BE2C (cell line): Measurements from ENCODE around the gene HS3ST5.

Experiments used
- DNase-seq: peaks from one replicate; pipeline ENCODE4 v3.0.0-alpha.2; 2020
- H3K27me3 ChIP-seq: fragments of 250-450 bp; sonication (Bioruptor Pico); 2 replicates; pipeline ENCODE4 v1.5.1; 2020; ENCODE audit warnings: mild to moderate bottlenecking
- H3K36me3 ChIP-seq: fragments of 250-450 bp; sonication (Bioruptor Pico); 2 replicates; pipeline ENCODE4 v1.5.1; 2020; ENCODE audit warnings: mild to moderate bottlenecking
- H3K4me1 ChIP-seq: fragments of 250-450 bp; sonication (Bioruptor Pico); 2 replicates; pipeline ENCODE4 v1.5.1; 2020
- H3K4me3 ChIP-seq: 2 replicates; pipeline ENCODE4 v1.5.1; 2011; ENCODE audit warnings: low read depth, low read length
- H3K9me3 ChIP-seq: fragments of 250-450 bp; sonication (Bioruptor Pico); 2 replicates; pipeline ENCODE4 v1.5.1; 2020
- TF ChIP-seq, protein P1 (sequence below): IDR thresholded peaks from 2 replicates; pipeline ENCODE4 v1.5.1; 2012; ENCODE audit warnings: mild to moderate bottlenecking, low read depth, low read length

Gene HS3ST5

DNA sequence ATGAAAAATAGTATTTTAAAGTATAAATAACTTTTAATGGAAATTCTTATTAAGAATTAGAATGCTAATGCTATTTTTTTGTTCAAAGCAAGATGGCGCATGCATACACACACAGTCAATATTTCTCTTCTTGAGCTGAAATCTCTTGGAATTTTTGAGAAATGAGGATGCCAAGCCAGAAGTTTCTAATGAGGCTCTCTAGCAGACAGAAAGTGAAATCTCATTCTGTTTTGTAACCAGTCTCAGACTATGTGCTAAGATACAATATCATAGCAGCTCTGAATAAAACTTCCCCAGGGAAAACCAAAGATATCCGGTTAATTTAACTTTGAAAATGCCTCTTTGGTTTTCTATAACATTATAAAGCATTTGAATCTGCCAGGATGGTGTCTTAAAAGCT lies 274.7 kb downstream of the HS3ST5 start:
- no peaks in the 10 kb centered on the region for H3K9me3 ChIP-seq
- DNase-seq: no peak

DNA sequence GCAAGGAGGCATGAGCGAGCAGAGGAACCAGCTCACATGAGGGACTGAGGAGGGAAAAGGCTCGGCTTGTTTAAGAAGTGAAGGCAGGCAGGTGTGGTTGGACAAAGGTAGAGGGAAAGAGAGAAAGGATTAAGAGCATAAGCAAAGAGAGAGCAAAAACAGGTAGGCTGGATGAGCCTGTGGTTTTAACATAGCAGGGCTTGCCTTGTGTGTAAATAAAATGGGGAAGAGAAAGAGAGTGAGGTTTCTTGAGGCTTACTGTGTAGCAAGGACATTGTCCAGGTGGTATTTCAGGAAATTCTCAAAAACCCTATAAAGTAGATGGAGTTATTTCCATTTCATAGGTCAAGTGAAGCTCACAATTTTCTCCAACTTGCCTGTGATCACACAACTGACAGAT lies 278.0 kb downstream of the HS3ST5 start:
- Histone ChIP-seq H3K9me3 (no peaks in the 10 kb centered on the region), H3K36me3 (peaks cover 6% of the 10 kb centered on the region), H3K4me3 (no peak overlapping the region), H3K4me1 (no peaks in the 10 kb centered on the region), H3K27me3 (no peaks in the 10 kb centered on the region)
- no peak for DNase-seq
- TF ChIP-seq, protein P1, sequence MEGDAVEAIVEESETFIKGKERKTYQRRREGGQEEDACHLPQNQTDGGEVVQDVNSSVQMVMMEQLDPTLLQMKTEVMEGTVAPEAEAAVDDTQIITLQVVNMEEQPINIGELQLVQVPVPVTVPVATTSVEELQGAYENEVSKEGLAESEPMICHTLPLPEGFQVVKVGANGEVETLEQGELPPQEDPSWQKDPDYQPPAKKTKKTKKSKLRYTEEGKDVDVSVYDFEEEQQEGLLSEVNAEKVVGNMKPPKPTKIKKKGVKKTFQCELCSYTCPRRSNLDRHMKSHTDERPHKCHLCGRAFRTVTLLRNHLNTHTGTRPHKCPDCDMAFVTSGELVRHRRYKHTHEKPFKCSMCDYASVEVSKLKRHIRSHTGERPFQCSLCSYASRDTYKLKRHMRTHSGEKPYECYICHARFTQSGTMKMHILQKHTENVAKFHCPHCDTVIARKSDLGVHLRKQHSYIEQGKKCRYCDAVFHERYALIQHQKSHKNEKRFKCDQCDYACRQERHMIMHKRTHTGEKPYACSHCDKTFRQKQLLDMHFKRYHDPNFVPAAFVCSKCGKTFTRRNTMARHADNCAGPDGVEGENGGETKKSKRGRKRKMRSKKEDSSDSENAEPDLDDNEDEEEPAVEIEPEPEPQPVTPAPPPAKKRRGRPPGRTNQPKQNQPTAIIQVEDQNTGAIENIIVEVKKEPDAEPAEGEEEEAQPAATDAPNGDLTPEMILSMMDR: no peak

More for the DNA sequence above, 274.7 kb downstream of the HS3ST5 start:
- no peaks in the 10 kb centered on the region for H3K36me3 ChIP-seq
- TF ChIP-seq, protein P1: no peak
- no peak overlapping the region for H3K4me3 ChIP-seq
- H3K27me3 ChIP-seq: no peaks in the 10 kb centered on the region
- H3K4me1 ChIP-seq: no peaks in the 10 kb centered on the region

DNA sequence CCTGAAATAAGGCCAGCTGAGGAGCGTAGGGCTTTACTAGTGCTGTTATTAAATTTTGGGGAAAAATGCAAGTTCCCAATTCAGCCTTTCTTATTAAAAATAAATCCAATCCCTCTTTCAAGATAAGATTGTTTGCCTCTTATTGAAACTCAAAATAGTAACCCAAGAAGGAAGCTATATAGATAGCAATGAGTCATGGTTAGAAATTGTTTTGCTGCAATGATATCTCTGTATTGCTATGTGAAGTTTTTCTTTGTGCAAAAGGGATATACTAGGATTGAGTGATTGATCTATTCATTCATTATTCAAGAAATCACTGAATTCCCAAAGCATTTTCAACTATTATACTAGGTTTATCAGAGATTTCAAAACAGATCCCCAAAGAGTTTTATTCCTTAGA lies 278.9 kb downstream of the HS3ST5 start:
- DNase-seq: no peak
- Histone ChIP-seq H3K9me3 (no peaks in the 10 kb centered on the region), H3K4me1 (peaks cover 4% of the 10 kb centered on the region; the same call in 1 of the 2 replicates), H3K4me3 (no peak overlapping the region), H3K36me3 (peaks cover 6% of the 10 kb centered on the region), H3K27me3 (no peaks in the 10 kb centered on the region)
- TF ChIP-seq, protein P1: no peak

DNA sequence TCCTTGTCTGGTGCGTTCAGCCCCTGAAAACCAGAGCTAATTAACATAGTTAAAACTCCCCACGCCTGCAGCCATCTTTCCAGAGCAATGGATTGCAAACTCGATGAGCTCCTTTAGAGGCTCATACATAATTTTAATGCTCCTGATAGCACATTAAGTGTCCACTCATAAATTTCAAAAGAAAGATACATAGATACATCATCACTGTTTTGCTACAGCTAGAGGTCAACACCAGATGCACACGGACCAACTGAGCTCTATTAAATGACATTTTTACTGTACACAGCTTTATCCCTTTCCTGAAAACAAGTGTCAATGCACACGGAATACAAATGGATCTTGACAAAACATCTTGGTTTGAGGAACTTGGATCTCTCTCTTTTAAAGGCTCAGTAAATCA lies 280.6 kb downstream of the HS3ST5 start:
- DNase-seq: no peak
- H3K27me3 ChIP-seq: no peaks in the 10 kb centered on the region
- no peaks in the 10 kb centered on the region for H3K9me3 ChIP-seq
- H3K4me3 ChIP-seq: no peak overlapping the region
- H3K4me1 ChIP-seq: peaks cover 10% of the 10 kb centered on the region; the same call in 1 of the 2 replicates
- H3K36me3 ChIP-seq: peaks cover 10% of the 10 kb centered on the region
- TF ChIP-seq, protein P1: no peak

DNA sequence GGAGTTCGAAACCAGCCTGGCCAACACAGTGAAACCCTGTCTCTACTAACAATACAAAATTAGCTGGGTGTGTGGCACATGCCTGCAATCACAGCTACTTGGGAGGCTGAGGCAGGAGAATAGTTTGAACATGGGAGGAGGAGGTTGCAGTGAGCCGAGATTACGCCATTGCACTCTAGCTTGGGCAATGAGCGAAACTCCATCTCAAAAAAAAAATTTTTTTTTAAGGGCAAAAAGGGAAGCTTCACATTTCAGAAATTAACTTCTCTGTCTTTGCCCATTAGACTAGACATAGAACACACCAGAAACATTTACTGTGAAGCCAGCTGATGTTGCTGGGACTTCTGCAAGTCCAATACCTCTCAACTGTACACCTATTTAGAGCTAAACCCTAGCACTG lies 281.1 kb downstream of the HS3ST5 start:
- no peaks in the 10 kb centered on the region for H3K27me3 ChIP-seq
- no peaks in the 10 kb centered on the region for H3K9me3 ChIP-seq
- H3K4me1 ChIP-seq: peaks cover 10% of the 10 kb centered on the region; the same call in 1 of the 2 replicates
- TF ChIP-seq, protein P1: no peak
- H3K36me3 ChIP-seq: peaks cover 13% of the 10 kb centered on the region
- H3K4me3 ChIP-seq: no peak overlapping the region
- DNase-seq: no peak

DNA sequence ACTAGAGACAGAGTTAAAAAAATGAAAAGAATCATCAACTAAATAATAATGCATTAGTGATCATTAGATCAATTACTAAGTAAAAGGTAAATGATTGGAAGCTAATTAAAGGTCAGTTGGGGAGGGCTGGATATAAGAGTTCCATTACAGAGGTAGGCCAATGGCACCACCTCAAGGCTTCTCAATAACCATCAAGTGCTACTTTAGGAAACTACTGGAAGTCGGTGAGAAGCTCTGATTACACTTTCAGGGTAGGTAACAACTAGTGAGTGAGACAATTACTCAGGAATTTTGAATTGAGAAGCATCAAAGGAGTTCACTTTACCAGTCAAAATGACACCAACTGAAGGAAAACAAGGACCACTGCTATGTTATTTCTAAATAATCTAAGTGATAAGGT lies 281.7 kb downstream of the HS3ST5 start:
- peaks cover 10% of the 10 kb centered on the region; the same call in 1 of the 2 replicates for H3K4me1 ChIP-seq
- peaks cover 13% of the 10 kb centered on the region for H3K36me3 ChIP-seq
- no peaks in the 10 kb centered on the region for H3K9me3 ChIP-seq
- no peak overlapping the region for H3K4me3 ChIP-seq
- DNase-seq: no peak
- H3K27me3 ChIP-seq: no peaks in the 10 kb centered on the region
- TF ChIP-seq, protein P1: no peak
